Endothelial cell of hepatic sinusoid (primary cell): ENCODE results near the gene CCN5.

Source experiments
- in situ Hi-C: cut with HindIII; loops from 2 replicates; pipeline ENCODE4 v1.10.0; 2017; ENCODE audit warnings: low sequenced_read_pairs

Gene CCN5

DNA sequence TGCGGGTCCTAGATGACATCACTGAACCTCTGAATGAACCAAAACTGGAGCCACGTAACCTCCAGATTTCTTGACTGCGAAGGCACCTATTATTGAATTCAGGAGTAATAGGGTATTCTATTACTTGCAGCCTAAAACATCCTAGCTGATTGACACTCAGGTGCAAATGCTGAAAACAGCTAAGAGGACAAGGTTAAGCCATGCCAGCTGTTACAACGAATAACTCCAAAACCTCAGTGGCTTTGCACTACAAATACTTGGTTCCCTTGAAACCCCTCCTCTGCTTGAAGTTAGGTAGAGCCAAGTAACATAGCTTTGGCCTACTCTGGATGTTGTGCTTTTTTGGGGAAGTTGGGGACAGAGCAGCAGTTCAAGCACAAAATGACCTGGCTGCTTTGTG is 21.0 kb upstream of the CCN5 start:
- in situ Hi-C loops, result no loop called here

DNA sequence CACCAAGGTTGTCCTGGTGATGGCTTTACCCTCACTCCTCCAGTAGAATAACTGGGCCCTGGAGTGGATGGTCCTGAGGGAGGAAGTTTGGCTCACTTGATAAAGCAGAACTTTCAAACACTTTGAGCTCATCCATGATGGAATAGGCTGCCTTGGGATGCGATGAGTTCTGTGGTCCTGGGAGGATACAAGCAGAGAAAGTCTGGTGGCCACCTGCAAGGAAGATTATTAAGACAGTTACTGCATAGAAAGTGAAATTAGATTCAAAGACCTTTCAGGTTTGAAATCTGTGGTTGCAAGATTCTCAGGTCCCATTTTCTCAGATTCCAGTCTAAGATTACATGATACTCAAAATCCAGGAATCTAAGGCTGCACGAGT is 19.9 kb upstream of the CCN5 start:
- in situ Hi-C loops, result loop anchor here (5.0 kb wide), 1 partner anchor 42 kb away; no protein-coding TSS in a partner anchor

DNA sequence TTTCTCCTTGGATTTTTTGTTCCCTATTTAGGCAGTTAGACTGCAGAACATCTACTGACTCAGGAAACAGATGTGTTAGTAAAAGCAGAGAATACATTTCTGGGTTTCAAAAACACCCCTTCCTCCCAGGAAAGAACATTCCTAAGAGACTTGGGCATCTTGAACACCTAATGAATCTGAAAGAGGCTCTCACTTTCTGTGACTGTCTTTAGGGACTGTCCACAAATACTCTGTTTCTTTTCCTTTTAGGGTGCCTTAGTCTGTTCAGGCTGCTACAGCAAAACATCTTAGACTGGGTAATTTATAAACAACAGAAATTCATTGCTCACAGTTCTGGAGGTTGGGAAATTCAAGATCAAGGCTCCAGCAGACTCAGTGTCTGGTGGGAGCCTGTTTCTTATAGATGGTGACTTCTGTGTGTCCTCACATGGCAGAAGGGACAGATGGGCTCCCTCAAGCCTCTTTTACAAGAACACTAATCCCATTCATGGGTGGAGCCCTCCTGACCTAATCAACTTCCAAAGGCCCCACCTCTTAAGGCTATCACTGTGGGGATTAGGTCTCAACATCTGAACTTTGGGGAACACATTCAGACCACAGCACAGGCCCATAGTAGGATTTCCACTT is 19.4 kb upstream of the CCN5 start:
- in situ Hi-C loops, result loop anchor here (5.0 kb wide), 1 partner anchor 42 kb away; no protein-coding TSS in a partner anchor

DNA sequence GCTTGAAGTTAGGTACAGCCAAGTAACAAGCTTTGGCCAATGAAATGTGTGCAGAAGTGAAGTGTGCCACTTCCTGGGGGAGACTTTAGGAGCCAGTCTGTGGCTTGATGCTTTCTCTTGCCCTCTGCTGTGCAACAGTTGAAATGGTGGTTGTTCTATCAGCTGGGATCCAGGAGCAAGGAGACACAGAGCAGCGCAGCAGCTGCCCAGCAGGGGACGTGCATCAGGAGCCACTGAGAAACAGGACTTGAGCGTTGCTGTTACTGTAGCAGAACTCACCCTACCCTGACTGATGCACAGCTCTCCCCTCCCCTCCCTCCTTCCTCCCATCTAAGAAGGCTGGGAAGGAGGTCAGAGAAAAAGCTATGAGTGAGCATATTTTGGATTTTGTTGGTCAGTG is 18.9 kb upstream of the CCN5 start:
- in situ Hi-C loops, result loop anchor here (5.0 kb wide), 1 partner anchor 41 kb away; no protein-coding TSS in a partner anchor

DNA sequence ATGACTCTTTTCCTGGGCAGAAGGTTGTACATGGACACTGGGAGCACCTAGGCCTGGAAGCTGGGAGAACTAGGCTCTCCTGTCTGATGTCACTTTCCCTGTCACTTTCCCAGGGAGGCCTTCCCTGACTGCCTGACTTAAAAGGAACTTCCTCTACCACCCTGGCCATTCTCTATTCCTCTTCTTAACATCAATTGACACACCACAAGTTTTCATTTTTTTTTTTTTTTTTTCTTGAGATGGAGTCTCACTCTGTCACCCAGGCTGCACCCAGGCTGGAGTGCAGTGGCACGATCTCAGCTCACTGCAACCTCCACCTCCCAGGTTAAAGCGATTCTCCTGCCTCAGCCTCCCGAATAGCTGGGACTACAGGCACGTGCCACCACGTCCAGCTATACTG is 18.1 kb upstream of the CCN5 start:
- in situ Hi-C loops, result loop anchor here (5.0 kb wide), 1 partner anchor 40 kb away; no protein-coding TSS in a partner anchor

DNA sequence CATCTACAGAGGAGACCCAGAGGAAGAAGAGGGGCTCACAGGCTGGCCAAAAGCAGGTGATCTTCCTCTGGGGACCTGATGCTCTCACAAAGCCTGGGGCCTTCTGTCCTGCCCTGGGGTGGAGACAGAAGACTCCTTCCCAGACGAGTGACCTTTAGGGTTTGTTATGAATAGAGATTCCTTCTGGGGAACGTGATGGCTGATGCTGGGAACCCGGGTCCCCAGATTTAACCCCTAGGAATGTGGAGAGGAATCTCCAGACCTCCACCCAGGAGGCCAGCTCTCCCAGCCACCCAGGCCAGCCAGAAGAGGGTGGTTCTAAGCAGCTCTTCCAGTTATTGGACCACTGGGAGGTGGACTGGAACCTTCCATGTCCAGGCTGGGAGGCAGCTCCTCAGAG is 16.8 kb upstream of the CCN5 start:
- in situ Hi-C loops, result loop anchor here (5.0 kb wide), 1 partner anchor 39 kb away; no protein-coding TSS in a partner anchor

DNA sequence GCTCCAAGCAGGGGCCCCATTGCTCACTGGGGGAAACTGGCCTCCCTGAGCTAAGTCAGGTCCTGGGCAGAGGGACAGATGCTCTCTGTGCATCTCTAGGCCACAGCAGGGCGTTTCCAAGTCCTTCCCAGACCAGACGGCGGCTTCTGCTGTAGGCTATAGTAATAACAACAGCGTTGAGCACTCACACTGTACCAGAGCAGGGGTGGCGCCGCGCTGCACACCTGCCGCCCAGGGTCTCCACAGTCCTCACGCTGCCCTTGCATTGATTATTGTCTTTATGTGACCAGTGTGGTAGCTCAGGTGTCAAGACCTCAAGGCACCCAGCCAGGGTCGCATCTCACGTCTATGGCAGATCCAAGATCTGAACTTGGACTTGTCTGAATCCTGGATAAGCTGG is 14.9 kb upstream of the CCN5 start:
- in situ Hi-C loops, result no loop called here

DNA sequence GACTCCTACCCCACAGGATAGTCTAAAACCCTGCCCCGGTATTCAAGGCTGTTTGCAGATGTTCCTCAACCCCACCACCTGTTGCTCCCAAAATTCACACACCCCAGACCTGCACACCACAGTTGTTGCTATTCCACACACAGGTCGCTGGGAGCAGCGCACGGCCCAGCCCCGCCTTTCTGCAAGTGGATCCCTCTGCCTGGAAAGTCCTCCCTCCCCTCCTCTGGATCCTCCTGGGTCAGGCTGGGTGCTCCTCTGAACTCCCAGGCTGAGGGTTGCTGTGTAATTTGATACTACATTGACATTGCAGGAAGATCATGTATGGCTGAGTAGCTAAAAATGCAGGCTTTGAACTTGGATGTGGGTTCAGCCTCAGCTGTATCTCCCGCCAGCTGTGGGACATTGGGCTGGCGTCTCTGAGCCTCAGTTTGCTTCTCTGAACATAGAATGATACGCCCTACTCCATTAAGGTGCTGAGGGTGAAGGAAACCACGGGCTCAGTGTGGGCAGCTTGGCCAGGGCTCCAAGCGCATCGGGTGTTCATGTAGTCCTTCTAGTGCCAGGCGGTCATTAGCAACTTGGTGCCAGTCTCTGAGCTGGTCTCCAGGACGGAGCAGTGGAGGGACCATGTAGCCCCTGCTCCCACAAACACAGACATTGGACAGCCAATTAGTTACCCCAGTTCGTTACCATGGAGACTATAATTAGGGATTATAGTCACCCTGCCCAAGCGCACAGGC is 13.9 kb upstream of the CCN5 start:
- in situ Hi-C loops, result no loop called here

DNA sequence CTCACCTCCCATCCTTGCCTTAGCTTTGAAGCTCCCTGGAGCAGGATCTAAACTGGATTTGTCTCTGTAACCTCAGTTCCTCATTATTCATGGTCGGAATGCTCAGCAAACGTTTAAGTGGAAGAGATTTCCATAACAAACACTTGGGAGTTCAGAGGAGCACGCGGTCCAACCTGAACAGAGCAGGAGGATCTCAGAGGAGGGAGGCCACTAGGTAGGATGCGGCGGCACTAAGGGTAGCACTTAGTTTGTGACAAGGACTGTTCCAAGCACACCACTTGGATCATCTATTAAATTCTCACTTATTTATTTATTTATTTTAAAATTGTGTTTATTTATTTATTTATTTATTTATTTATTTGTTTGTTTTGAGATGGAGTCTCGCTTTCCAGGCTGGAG is 13.3 kb upstream of the CCN5 start:
- in situ Hi-C loops, result no loop called here

DNA sequence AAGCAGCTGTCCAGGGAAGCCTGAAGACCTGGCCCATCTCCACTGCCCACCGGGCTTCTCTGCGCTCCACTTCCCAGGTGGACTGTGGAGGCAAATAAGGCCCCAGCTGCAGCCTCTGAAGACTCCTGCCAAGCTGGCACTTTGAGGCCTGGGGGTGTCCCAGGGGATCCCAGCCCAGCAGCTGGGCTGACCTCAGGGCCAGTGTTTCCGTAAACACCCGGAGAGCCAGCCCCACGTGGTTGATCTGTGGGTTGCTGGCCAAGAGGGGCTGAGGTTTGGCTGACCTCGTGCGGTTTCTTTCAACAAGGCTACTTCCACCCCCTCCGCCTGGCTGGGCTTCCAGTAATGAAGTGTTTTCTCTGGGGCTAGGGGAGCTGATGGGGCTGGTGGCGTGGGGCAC is 12.4 kb upstream of the CCN5 start:
- in situ Hi-C loops, result no loop called here

DNA sequence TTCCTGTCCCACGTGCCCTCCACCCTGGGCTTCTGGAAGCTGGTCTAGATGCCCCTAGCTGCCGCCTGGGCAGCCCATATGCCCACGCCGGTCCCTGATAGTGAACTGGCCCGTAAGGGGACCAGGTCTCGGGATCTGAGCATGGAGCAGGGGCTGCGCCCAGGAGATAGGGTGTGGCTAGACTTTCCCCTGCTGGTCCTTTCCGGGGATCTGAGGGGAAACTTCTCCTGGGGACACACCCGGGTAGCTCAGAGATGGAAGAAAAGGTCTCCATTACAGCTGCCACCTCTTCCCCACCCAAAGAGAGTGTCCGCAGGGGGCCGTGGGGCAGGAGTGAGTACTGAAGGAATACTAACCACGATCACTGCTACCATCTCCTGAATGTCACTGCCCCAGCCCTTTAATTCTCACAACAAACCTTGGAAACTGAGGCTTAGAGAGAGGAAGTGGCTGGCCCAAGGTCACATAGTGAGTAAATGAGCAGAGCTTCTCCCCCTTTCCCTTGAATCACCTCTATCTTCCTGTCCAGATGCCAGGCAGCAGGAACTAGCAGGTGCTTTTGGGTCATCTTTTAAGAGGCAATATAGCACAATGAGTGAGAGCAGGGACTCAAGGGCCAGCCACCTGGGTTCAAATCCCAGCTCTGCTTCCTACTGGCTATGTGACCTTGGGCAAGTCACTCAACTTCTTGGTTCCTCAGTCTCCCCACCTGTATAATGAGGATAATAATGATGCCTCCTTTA is 11.8 kb upstream of the CCN5 start:
- in situ Hi-C loops, result no loop called here

DNA sequence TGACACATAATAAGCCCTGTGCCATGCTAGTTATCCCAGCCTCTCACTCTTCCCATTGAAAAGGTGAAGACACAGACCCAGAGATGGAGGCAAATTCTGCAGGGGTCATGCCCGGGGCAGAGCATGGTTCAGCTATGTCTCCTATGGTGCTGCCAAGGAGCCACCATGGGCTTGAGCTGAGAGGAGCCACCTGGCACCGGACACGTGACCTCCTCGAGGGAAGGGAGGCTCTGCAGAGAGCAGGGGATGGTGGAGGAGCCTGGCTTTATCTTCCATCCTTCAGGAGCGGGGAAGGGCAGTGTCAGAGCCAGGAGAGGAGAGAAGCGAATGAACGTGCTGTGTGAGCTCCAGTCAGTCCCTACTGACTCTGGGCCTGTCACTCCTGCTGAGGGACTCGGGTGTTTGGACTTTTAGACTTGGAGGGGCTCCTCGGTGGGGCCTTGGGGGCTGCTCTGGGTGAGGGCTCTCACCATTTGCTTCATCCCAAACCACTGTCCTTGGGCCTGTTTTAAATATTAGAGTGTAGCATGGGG is 11.1 kb upstream of the CCN5 start:
- in situ Hi-C loops, result no loop called here

DNA sequence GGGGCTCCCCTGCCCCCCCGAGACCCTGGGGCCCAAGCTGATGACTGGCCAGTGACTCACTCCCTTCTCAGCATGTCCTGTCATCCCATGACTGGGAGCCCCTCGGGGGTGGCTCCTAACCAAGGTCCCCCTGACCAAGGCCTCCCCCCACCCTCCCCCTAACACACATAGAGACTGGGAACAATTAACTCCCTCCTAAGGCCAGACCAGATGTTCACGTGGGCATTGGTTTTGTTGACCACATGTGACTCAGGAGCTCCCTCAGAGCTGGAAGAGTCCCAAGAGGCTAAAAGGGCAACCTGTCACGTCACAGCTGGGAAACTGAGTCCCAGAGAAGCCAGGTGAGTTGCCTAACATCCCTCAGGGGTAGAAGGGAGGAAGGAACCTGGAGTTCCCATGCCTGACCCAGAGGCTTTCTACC is 10.6 kb upstream of the CCN5 start:
- in situ Hi-C loops, result no loop called here

DNA sequence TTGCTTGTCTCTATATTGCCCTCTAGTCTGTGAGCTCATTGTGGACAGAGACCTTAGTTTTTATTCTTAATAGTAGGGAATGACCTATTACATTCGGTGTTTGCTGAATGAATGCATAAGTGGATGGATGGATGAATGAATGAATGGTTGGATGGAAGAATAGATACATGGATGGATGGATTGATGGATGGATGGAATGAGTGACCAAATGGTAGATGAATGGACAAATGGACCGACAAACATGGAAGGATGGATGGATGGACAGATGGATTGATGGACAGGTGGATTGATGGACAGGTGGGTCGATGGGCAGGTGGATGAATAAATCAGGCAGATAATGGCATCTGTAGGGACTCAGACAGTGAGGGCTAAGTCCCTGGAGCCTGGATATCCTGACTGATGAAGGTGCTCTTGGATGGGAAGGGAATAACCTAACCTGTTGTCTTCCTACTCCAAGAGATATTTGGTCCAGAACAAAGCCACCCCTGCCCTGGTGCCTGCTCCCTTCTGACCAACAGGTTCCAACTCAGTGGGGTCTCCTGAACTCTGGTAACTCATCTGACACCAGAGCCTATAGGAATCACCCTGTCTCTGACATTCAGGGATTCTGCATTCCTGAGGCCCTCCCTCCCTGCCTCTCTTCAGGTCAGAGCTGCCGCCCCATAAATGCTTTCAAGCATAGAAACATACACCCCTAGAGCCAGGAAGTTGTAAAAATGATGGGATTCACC is 9.6 kb upstream of the CCN5 start:
- in situ Hi-C loops, result no loop called here

DNA sequence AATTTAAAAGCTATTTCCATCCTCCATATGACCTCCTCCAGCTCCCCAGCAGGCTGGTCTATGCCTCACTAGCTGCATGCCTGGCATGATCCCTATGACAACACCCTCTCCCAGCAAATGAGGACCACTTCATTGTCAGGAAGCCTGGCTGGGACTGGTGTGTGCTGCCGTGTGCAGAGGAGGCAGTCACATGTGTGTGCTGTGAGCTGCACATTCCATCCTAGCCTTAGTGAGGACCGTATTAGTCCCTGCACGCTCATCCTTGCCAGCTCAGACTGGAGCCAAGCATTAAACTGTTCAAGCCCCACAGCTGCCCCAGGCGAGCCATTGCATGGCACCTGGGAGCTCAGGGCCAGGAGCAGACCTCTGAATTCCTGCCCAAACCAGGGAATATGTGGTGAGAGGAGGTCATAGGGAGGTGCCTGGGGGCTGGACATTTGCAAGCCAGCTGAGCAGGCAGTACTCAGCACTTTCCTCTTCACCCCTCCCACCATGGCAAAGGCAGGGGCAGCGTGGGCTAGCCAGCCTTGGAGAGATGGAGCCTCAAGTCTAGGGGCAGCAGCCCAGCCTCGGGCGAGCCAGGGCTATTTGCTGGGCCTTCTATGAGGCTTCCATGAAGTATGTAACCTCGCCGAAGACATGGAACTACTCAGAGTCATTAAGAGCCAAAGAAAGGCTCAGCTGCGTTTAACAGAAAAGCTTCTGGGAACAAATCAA is 8.7 kb upstream of the CCN5 start:
- in situ Hi-C loops, result no loop called here

DNA sequence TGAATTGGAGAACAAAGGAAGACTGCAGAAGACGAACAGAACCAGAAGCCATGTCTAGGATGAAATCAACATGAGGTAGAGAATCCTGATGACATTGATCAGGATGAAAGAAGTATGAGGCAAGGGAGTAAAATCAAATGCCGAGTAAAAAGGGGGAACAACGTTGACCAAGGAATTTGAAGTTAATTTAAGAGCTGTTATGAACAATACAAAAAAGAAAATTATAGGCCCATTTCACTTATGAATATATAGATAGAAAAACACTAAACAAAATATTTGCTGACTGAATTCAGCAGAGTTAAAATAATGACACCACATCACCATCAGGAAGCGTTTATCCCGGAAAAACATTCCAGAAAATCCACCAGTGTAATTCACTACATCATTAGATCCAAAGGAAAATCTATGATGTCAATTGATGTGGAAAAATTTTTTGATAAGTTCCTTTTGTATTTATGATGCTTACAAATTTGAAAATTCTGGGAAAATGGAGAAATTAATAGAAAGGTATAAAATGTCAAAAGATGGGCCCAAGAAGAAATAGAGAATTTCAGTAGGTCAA is 8.1 kb upstream of the CCN5 start:
- in situ Hi-C loops, result no loop called here

DNA sequence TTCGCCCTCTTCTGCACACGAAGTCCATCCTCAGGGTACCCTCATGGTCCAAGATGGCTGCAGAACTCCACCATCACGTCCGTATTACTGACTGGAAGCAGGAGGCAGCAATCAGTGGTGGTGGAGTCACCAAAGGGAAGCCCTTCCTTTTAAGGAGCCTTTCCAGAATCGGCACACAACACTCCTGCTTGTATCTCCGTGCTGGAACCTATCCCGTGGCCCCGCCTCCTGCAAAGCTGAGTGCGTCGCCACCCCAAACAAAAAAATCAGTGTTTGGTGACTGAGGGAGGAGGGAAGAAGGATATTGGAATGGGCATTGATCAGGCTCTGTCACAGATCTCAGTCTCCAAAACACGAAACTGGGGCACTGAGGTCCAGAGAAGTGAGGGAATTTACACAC is 5.8 kb upstream of the CCN5 start:
- in situ Hi-C loops, result no loop called here

DNA sequence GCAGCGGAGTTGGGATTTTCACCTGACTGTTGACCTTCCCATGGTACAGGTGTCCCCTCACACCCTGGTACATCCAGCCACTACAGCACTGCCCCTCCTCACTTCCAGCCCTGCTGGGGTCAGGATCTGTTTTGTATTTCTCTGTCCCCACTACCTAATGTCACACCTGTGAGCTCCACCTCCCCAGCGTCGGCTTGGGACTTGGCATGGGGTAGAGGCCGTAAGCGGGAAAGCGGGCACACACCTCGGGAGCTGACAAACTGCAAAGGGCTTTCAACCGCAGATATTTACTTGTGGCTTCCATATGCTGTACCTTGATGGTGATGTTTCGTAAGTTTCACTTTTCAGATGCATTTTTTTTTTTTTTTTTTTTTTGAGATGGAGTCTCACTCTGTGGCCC is 5.4 kb upstream of the CCN5 start:
- in situ Hi-C loops, result no loop called here

DNA sequence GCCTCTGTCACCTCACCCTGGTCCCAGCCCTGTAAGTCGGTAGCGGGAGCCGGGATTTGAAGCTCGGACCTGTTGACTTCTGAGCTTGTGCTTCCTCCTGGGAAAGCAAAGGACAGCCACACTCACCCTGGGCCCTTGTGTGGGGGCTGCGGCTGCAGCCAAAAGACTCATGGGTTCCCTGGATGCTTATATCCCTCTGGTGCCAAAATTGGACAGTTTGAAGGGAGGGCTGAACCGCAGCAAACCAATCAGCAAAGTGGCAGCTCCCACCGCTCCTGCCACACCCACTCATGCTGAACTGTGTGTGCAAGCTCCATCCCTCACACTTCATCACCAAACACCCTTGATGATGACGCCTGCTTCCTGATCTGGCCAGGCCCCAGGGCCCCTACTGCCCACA is 3.9 kb upstream of the CCN5 start:
- in situ Hi-C loops, result no loop called here

DNA sequence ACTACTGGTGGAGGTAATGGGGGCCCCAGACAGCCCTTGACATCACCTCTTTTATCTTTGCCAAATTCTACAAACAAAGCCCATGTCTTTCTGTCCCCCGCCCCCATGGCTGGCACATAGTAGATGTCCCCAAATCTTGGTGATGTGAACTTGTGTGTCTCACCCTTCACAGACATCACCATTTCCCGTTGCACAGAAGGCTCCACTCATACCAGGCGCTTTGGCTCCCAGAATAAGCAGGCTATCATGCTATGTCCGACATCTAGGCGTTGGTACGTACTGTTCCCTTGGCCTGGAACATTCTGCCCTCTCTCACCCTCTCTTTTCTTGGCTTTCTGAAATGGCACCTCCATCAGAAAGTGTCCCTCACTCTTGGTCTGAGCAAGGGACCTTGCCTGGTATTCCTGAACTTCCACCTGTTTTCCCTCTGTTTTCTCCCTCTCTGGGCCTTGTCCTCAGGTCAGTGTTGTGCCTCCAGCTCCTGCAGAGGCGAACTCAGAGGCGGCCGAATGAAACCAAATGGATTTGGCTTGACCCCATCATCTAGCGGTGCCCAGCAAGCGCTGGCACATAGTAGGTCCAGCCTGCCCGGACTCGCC is 968 bp upstream of the CCN5 start:
- in situ Hi-C loops, result no loop called here
